RWPE1 (cell line): ENCODE measurements around the gene NLE1.

ENCODE experiments used
- CTCF ChIA-PET: fragments of 350-600 bp; sonication (Branson Sonifier 250); formaldehyde crosslinking; extraction: SDS; loops from one replicate; lab custom pipeline; 2021; lab: Yijun Ruan, JAX
- POLR2A ChIA-PET: fragments of 400-600 bp; formaldehyde crosslinking; extraction: SDS; loops from one replicate; lab custom pipeline; 2020; ENCODE audit warnings: antibody characterized with exemption; ENCODE audit not compliant: low non-redundant PET; lab: Yijun Ruan, JAX
- DNase-seq: peaks from one replicate; pipeline ENCODE4 v3.0.0; 2012; ENCODE audit warnings: low spot score
- H3K27ac ChIP-seq: fragments of 450-650 bp; 2 replicates; pipeline ENCODE4 v1.5.1; 2017
- CTCF ChIP-seq: fragments of 450-650 bp; conservative IDR thresholded peaks from 2 replicates; pipeline ENCODE4 v1.5.1; 2017; ENCODE audit warnings: low read depth, mild to moderate bottlenecking

The NLE1 gene

GRCh38 chr17:35147375-35147905 is 5.3 kb upstream of the NLE1 start, which contains the start of gene UNC45B:
Gene UNC45B (plus strand): TSS chr17:35147817. CDS start chr17:35148264, 447 bp downstream.
- H3K27ac ChIP-seq: no peak within 1 kb of the TSS
- DNase-seq: no peak
- ChIA-PET CTCF (interaction anchor here (0.7 to 0.8 kb wide), 2 partner anchors 386 to 666 kb away, joined by 3 to 4 read pairs; no protein-coding TSS in a partner anchor), POLR2A (no interaction called here)
- TF ChIP-seq CTCF: no peak

- ChIA-PET POLR2A (no interaction called here), CTCF (no interaction called here)
- H3K27ac ChIP-seq: no peak overlapping the region
- no peak for DNase-seq
- TF ChIP-seq CTCF: no peak
These were observed 4.2 kb upstream of the NLE1 start for GRCh38 chr17:35146214-35146833.

GRCh38 chr17:35144840-35145239 is 2.7 kb upstream of the NLE1 start:
- H3K27ac ChIP-seq: no peak overlapping the region
- no peak for TF ChIP-seq CTCF
- ChIA-PET POLR2A (no interaction called here), CTCF (no interaction called here)
- no peak for DNase-seq

- ChIA-PET CTCF (interaction anchor here (1.3 kb wide), 1 partner anchor 391 kb away, joined by 3 read pairs; no protein-coding TSS in a partner anchor), POLR2A (no interaction called here)
- peak overlapping the region; percentile 44; the same call in 1 of the 2 replicates for H3K27ac ChIP-seq
- DNase-seq: no peak
- peak; percentile 30 for TF ChIP-seq CTCF
These were observed 329 bp upstream of the NLE1 start for GRCh38 chr17:35142467-35142796.

- ChIA-PET CTCF (no interaction called here), POLR2A (no interaction called here)
- H3K27ac ChIP-seq: no peak overlapping the region
- DNase-seq: no peak
- TF ChIP-seq CTCF: no peak
These were observed 3.9 kb downstream of the NLE1 start for GRCh38 chr17:35138218-35138617.

- no peak for DNase-seq
- no peak for TF ChIP-seq CTCF
- POLR2A ChIA-PET: no interaction called here
- H3K27ac ChIP-seq: no peak overlapping the region
- CTCF ChIA-PET: interaction anchor here (0.6 kb wide), 1 partner anchor 528 kb away, joined by 3 read pairs; no protein-coding TSS in a partner anchor
These were observed 6.8 kb downstream of the NLE1 start for GRCh38 chr17:35135322-35135721.
